HepG2 (cell line): ENCODE results near the gene DCUN1D2.

Experiments
- TF ChIP-seq, protein P1 (sequence below): sonication (generic); formaldehyde crosslinking; IDR thresholded peaks from 2 replicates; pipeline ENCODE4 v1.5.0; 2020; ENCODE audit warnings: mild to moderate bottlenecking, missing genetic modification reagents, moderate library complexity
- TF ChIP-seq, protein P2 (sequence below): sonication (generic); formaldehyde crosslinking; IDR thresholded peaks from 2 replicates; pipeline ENCODE4 v1.8.0; 2022; ENCODE audit warnings: mild to moderate bottlenecking, missing genetic modification reagents, moderate library complexity
- TF ChIP-seq, protein P3 (sequence below): sonication (generic); formaldehyde crosslinking; IDR thresholded peaks from 2 replicates; pipeline ENCODE4 v1.5.1; 2020; ENCODE audit warnings: mild to moderate bottlenecking, missing genetic modification reagents, moderate library complexity

DNA sequence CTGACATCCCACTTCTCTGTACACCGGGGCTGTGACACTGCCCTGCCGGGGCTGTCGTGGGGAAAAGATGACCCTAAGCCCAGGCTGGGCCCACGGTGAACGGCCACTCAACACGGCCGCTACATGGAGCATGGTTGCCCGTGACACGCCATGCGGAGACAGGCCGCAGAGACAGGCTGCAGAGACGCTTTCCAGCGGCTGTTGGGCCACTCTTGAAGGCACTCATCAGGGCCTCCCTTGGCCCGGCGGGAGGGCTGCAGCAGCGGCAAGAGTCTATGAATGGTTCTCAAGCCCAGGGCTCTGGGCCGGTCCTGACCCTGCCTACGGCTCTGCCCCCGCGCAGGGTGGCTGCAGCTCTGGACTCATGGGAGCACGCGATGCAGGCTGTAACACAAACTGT is 59.3 kb downstream of the DCUN1D2 start:
- TF ChIP-seq, protein P1, sequence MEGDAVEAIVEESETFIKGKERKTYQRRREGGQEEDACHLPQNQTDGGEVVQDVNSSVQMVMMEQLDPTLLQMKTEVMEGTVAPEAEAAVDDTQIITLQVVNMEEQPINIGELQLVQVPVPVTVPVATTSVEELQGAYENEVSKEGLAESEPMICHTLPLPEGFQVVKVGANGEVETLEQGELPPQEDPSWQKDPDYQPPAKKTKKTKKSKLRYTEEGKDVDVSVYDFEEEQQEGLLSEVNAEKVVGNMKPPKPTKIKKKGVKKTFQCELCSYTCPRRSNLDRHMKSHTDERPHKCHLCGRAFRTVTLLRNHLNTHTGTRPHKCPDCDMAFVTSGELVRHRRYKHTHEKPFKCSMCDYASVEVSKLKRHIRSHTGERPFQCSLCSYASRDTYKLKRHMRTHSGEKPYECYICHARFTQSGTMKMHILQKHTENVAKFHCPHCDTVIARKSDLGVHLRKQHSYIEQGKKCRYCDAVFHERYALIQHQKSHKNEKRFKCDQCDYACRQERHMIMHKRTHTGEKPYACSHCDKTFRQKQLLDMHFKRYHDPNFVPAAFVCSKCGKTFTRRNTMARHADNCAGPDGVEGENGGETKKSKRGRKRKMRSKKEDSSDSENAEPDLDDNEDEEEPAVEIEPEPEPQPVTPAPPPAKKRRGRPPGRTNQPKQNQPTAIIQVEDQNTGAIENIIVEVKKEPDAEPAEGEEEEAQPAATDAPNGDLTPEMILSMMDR: no peak
- TF ChIP-seq, protein P2, sequence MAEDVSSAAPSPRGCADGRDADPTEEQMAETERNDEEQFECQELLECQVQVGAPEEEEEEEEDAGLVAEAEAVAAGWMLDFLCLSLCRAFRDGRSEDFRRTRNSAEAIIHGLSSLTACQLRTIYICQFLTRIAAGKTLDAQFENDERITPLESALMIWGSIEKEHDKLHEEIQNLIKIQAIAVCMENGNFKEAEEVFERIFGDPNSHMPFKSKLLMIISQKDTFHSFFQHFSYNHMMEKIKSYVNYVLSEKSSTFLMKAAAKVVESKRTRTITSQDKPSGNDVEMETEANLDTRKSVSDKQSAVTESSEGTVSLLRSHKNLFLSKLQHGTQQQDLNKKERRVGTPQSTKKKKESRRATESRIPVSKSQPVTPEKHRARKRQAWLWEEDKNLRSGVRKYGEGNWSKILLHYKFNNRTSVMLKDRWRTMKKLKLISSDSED (CRISPR knock-in tag): no peak
- TF ChIP-seq, protein P3, sequence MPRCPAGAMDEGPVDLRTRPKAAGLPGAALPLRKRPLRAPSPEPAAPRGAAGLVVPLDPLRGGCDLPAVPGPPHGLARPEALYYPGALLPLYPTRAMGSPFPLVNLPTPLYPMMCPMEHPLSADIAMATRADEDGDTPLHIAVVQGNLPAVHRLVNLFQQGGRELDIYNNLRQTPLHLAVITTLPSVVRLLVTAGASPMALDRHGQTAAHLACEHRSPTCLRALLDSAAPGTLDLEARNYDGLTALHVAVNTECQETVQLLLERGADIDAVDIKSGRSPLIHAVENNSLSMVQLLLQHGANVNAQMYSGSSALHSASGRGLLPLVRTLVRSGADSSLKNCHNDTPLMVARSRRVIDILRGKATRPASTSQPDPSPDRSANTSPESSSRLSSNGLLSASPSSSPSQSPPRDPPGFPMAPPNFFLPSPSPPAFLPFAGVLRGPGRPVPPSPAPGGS: no peak
